ENCODE measurements around the gene UPK3B.
"Not testable (repeated sequence)": the region's sequence is repeated elsewhere in the genome, so short reads cannot be mapped to it uniquely, and the experiment has no call there.

UPK3B gene

DNA sequence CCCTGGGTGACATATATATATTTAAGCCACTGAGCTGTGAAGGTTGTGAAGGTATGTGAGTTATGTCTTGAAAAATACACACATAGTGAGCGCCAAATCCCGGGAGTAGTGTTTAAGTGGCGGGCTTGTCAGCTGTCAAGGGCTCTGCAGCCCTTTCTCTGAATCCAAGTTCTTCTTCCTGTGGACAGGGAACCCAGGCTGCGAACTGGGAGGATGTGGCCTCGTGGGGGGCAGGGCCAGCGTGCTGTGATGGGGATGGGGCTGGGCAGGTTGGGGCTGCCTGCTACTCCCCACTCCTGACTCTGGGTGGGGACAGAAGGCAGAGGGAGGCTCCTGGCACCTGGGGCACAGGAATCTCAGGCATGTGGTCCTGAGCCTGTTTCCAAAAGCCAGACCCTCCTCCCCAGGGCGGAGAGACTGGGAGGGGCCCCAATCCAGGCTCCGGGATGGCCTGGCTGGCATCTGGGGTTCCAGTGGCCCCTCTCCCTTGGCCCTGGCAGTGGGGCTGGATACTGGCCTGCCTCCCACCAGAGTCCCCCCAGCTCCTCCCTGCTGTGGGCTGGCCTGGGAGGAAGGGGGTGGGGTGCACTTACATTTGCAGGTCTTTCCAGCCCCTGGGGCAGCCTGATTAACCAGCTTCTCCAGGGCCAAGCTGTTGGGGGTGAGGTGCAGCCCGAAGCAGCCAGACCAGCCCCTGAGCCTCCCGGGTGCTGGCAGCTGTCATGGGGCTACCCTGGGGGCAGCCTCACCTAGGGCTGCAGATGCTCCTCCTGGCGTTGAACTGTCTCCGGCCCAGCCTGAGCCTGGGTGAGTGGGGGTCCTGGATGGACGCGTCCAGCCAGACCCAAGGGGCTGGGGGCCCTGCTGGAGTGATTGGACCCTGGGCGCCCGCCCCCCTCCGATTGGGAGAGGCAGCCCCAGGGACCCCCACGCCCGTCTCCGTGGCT, at the start of gene UPK3B:
TSS of gene UPK3B (plus strand) at position 622 of the 947 bp plus-strand sequence. CDS start at position 723, 101 bp downstream.
- DNase-seq (ENCODE audit: low spot score), result no peak

- not testable (repeated sequence) for DNase-seq (ENCODE audit: low spot score)
Observed at GRCh38 chr7:76460767-76461166, 49.6 kb upstream of the UPK3B start.

- not testable (repeated sequence) for DNase-seq (ENCODE audit: low spot score)
Observed at GRCh38 chr7:76461464-76462101, 48.8 kb upstream of the UPK3B start, which contains the start of gene DTX2. Gene DTX2, plus strand, starts transcription at chr7:76461709. Its CDS starts 18,801 bp downstream, at chr7:76480510.

GRCh38 chr7:76462271-76462882, 48.0 kb upstream of the UPK3B start:
- not testable (repeated sequence) for DNase-seq (ENCODE audit: low spot score)

DNA sequence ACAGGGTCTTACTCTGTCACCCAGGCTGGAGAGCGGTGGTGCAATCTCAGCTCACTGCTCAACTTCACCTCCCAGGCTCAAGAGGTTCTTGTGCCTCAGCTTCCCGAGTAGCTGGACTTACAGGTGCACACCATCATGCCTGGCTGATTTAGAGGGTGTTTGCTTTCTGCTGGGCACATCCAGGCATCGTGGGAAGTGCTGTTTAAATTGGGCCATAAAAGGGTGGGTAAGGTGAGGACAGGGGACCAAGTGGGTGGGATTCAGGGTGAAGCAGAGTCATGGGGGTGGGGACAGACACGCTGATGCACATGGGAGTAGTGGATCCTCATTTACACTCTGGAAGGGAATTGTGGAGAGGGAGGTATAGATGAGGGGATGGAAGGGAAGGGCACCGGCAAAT, 45.4 kb upstream of the UPK3B start:
- DNase-seq (ENCODE audit: low spot score), result not testable (repeated sequence)

DNA sequence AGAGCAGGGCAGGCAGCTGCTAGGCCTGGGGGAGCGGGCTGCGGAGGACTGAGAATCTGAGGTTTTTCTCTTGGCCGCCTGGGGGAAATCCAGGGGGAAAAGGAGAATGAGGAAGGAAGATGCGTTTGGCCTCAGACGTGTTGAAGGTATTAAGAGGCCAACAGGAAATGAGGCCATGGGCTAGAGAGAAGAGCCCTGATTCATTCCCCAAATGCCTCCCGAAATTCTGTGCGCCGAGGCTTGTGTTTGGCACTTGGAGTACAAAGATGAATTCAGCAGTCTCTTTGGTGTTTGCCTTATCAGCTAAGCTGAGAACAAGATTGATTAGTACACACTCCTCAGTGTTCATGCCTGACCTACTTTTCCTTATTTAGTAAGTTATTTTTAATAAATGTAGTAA, 44.4 kb upstream of the UPK3B start:
- DNase-seq (ENCODE audit: low spot score), result not testable (repeated sequence)

- not testable (repeated sequence) for DNase-seq (ENCODE audit: low spot score)
Observed at GRCh38 chr7:76467743-76468404, 42.5 kb upstream of the UPK3B start.

- DNase-seq (ENCODE audit: low spot score), result not testable (repeated sequence)
Observed at GRCh38 chr7:76471556-76472221, 38.7 kb upstream of the UPK3B start.

DNA sequence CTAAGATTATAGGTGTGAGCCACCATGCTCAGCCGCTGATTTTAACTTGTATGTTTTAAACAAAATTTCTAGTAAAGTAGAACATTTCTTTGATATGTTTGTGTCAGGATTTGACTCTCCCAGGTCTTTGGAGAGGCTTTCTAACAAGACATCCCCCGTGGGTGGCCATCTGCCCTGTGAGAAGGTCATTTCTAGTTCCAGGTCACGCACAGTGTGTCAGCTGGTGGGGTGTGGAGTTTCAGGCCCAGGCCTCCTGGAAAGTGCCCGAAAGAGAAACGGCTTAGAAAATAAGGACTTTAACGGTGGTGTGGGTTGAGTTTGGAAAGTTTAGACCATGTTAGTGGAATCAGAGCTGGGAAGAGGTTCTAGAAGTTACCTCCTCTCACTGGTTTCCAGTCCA, 37.3 kb upstream of the UPK3B start:
- DNase-seq (ENCODE audit: low spot score), result not testable (repeated sequence)

DNA sequence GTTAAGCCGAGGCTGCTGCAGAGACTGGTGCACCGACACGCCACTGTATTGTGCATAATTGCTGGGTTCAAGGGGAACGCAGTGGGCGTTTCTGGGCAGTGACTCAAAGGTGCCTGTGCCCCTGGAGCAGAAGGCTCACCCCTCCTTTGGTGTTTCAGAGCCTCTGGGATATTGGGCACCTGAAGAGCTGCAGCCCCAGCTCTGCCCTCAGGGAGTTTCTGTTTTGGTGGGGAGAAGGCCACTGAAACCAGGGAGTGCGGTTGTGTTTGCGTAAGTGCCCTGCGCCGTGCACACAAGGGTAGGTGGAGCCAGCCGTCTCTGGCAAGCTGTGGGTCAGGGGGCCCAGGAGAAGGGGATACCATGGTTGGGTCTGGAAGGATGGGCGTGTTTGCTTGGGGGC, 34.1 kb upstream of the UPK3B start:
- not testable (repeated sequence) for DNase-seq (ENCODE audit: low spot score)

- DNase-seq (ENCODE audit: low spot score), result not testable (repeated sequence)
Observed at GRCh38 chr7:76476742-76477474, 33.4 kb upstream of the UPK3B start.

DNA sequence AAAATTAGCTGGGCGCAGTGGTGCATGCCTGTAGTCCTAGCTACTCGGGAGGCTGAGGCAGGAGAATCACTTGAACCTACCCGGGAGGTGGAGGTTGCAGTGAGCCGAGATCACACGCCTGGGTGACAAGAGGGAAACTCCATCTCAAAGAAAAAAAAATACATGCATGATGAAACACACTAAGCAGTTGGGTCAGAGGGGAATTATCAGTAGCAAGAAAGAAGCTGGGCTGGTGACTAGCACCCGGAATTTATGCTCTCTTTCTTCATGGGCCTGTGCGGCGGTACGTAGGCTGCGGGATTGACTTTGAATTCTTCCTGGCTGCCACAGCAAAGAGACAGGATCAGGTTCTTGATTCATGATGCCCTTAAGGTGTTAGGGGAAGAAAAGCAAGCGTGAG, 30.7 kb upstream of the UPK3B start:
- DNase-seq (ENCODE audit: low spot score), result not testable (repeated sequence)

GRCh38 chr7:76480403-76481253, 29.7 kb upstream of the UPK3B start:
- DNase-seq (ENCODE audit: low spot score), result not testable (repeated sequence)

DNA sequence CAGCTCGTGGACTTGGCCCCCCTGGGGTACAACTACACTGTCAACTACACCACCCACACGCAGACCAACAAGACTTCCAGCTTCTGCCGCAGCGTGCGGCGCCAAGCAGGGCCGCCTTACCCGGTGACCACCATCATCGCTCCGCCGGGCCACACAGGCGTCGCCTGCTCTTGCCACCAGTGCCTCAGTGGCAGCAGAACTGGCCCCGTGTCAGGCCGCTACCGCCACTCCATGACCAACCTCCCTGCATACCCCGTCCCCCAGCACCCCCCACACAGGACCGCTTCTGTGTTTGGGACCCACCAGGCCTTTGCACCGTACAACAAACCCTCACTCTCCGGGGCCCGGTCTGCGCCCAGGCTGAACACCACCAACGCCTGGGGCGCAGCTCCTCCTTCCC, 27.7 kb upstream of the UPK3B start:
- DNase-seq (ENCODE audit: low spot score), result not testable (repeated sequence)

DNA sequence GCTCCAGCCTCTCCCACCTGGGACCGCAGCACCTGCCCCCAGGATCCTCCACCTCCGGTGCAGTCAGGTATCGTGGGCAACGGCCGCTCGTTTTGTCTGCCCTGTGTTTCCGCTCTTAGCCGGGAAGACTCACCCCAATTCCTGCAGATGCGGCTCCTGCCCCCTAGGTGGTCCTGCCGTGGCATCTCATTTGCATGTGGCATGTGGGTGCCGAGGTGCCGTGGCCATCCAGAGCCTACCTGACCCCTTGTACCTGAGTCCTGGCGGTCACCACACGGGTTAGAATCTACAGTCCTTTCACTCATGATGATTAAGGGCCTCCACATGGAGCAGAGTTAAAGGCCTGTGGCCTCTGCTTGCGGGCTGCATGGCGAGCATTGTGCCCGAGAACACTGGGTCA, 27.3 kb upstream of the UPK3B start:
- DNase-seq (ENCODE audit: low spot score), result not testable (repeated sequence)

DNA sequence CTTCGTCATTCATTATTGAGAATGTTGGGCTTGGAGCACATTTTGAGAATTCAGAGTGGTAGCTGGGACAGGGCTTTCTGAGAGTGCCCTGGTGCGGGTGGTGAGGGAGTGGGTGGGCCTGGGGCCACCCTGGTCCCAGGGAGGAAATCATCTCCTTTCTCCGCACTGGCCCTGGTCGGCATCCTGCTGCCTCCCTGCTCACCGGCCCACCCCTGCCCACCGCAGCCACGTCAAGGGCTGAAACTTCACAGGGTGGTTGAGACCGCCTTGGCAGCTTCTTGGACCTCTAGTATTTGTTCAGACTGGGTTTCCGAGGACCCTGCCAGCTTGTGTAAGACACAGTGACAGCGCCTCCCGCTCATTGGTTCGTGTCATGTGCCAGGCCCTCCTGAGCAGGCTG, 25.9 kb upstream of the UPK3B start:
- DNase-seq (ENCODE audit: low spot score), result not testable (repeated sequence)

DNA sequence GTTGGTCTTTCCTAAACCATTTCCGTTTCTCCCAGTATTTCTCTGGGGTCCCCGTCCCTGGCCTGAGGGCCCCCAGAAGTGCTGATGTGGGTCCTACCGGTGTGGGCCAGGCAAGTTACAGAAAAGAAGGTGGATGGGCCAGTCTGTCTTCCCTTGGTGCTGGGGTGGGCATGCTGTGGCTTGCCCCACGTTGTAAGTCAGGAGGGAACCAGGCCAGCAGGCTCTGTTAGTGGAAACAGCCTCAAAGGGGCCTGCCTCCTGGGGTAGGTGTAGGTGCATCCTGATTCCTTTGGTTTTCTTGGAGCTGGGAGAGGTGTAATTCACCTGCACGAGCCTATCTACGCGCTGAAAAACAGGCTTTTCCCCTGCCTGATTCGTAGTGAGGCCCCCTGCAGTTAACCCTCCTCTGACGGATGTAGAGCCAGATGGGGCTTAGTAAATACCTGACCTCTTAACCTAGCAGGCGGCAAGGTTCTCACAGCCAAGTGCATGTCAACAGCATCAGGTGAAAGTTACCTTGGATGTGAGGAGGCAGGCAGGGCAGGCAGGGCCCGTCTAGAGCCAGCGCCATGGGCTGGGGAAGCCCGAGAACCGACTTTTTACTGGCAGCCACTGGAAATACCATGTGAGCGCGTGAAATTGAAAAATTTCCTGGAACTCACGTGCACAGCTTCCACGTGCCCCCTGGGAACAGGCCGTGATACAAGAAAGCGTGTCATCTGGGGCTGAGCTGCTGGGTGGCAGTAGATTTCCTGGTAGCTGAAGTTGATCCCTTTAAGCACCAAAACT, 24.3 kb upstream of the UPK3B start:
- not testable (repeated sequence) for DNase-seq (ENCODE audit: low spot score)

DNA sequence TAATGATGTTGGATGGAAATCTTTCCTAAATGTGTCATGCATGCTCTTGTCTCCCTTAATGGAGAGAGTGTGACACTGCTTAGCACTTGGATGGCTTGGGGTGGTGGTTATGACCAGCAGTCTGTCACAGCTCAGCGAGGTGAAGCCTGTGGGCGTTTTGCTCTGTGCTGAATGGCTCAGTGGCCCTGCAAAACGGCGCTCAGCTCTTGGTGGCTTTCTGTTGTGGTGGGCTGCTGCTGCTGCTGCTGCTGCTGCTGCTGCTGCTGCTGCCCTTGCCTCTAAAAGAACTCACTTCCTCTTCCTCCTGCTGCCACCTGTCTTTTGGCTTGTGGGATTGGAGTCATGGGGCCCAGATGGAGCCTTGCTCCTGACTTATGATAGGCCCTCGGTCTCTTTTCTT, 23.7 kb upstream of the UPK3B start:
- not testable (repeated sequence) for DNase-seq (ENCODE audit: low spot score)

- DNase-seq (ENCODE audit: low spot score), result not testable (repeated sequence)
Observed at GRCh38 chr7:76487969-76488368, 22.4 kb upstream of the UPK3B start.

Data from hematopoietic multipotent progenitor cell treated with erythropoietin and hydrocortisone succinate and interleukin-3 and kit ligand, for 17 days (in vitro differentiated cells).